Neural progenitor cell (in vitro differentiated cells): ENCODE results near the gene NOL6. TPM values are rescaled to one million over a fixed set of nuclear protein-coding genes. Genes with fewer than 3 reads are reported as not detected.

Experiments
- DNase-seq: peaks from one replicate; pipeline ENCODE4 v3.0.0-alpha.2; 2016; ENCODE audit warnings: low spot score
- H2AFZ ChIP-seq: fragments of 200-600 bp; sonication (generic); replicated peaks from 2 replicates; pipeline ENCODE4 v1.6.1; 2016; ENCODE audit warnings: antibody characterized with exemption
- H3F3A ChIP-seq: fragments of 200-600 bp; sonication (generic); 2 replicates; pipeline ENCODE4 v1.6.1; 2016; ENCODE audit warnings: antibody characterized with exemption, low read depth
- H3K27ac ChIP-seq: fragments of 200-600 bp; sonication (generic); 2 replicates; pipeline ENCODE4 v1.5.1; 2016; ENCODE audit warnings: mild to moderate bottlenecking
- H3K27me3 ChIP-seq: fragments of 200-600 bp; sonication (generic); 2 replicates; pipeline ENCODE4 v1.6.1; 2016; ENCODE audit warnings: mild to moderate bottlenecking, moderate library complexity
- H3K36me3 ChIP-seq: fragments of 200-600 bp; sonication (generic); 2 replicates; pipeline ENCODE4 v1.5.1; 2016
- H3K4me1 ChIP-seq: fragments of 200-600 bp; sonication (generic); 2 replicates; pipeline ENCODE4 v1.6.1; 2016; ENCODE audit warnings: mixed run types
- H3K4me2 ChIP-seq: fragments of 200-600 bp; sonication (generic); 2 replicates; pipeline ENCODE4 v1.6.1; 2016
- H3K4me3 ChIP-seq: fragments of 200-600 bp; sonication (generic); 2 replicates; pipeline ENCODE4 v1.5.1; 2016
- H3K79me2 ChIP-seq: fragments of 200-600 bp; sonication (generic); 2 replicates; pipeline ENCODE4 v1.6.1; 2016; ENCODE audit warnings: low read depth
- H3K9ac ChIP-seq: fragments of 200-600 bp; sonication (generic); 2 replicates; pipeline ENCODE4 v1.6.1; 2016
- H3K9me3 ChIP-seq: fragments of 200-600 bp; sonication (generic); 2 replicates; pipeline ENCODE4 v1.5.1; 2016; ENCODE audit warnings: low read depth
- H4K20me1 ChIP-seq: fragments of 200-600 bp; sonication (generic); 2 replicates; pipeline ENCODE4 v1.6.1; 2016; ENCODE audit warnings: low read depth
- H3K27ac Mint-ChIP-seq: 3 replicates; pipeline ENCODE4 v1.8.0; 2021; ENCODE audit warnings: mixed read lengths
- H3K27me3 Mint-ChIP-seq: 2 replicates; pipeline ENCODE4 v1.8.0; 2022; ENCODE audit warnings: low read depth, mild to moderate bottlenecking, inconsistent platforms, moderate library complexity, mixed read lengths; ENCODE audit not compliant: insufficient read depth
- H3K36me3 Mint-ChIP-seq: 3 replicates; pipeline ENCODE4 v1.8.0; 2021; ENCODE audit warnings: mixed read lengths
- H3K4me1 Mint-ChIP-seq: 3 replicates; pipeline ENCODE4 v1.8.0; 2021; ENCODE audit warnings: mixed read lengths
- H3K4me3 Mint-ChIP-seq: 3 replicates; pipeline ENCODE4 v1.8.0; 2021; ENCODE audit warnings: mild to moderate bottlenecking, moderate library complexity, mixed read lengths
- H3K9me3 Mint-ChIP-seq: 3 replicates; pipeline ENCODE4 v1.8.0; 2020; ENCODE audit warnings: mixed read lengths
- EZH2 ChIP-seq: fragments of 200-600 bp; sonication (generic); IDR thresholded peaks from 2 replicates; pipeline ENCODE4 v1.6.1; 2017; ENCODE audit warnings: antibody characterized with exemption, mild to moderate bottlenecking, moderate library complexity
- EZH2phosphoT487 ChIP-seq: fragments of 200-600 bp; sonication (generic); IDR thresholded peaks from 2 replicates; pipeline ENCODE4 v1.6.1; 2017; ENCODE audit warnings: antibody characterized with exemption
- total RNA-seq: library from RNA; depleted of rRNA; stranded (reverse); fragments of >200 nt; gene quantifications from 2 replicates; pipeline ENCODE4 v1.2.3, GENCODE V29; 2015; ENCODE audit warnings: low replicate concordance
- TF ChIP-seq, protein P1 (sequence below): fragments of 200-600 bp; sonication (generic); IDR thresholded peaks from 2 replicates; pipeline ENCODE4 v1.5.1; 2017; ENCODE audit warnings: antibody characterized with exemption, mild to moderate bottlenecking

Gene NOL6
- total RNA-seq, 1 donor from 2014 or later: 9.2 TPM

GRCh38 chr9:33438926-33439680 is 34.6 kb downstream of the NOL6 start:
- Histone ChIP-seq H3K27ac (no peak overlapping the region), H3K79me2 (no peaks in the 10 kb centered on the region), H3K9ac (no peak overlapping the region), H3K4me3 (no peak overlapping the region), H3K4me1 (no peaks in the 10 kb centered on the region), H2AFZ (no peak overlapping the region), H3K27me3 (no peaks in the 10 kb centered on the region), H4K20me1 (no peaks in the 10 kb centered on the region), H3K4me2 (no peak overlapping the region), H3F3A (no peaks in the 10 kb centered on the region), H3K36me3 (no peaks in the 10 kb centered on the region), H3K9me3 (no peaks in the 10 kb centered on the region)
- Mint-ChIP-seq H3K36me3 (no peaks in the 10 kb centered on the region), H3K9me3 (no peaks in the 10 kb centered on the region), H3K4me1 (peaks cover 28% of the 10 kb centered on the region), H3K27me3 (peaks cover 11% of the 10 kb centered on the region), H3K4me3 (no peak overlapping the region), H3K27ac (no peak overlapping the region)
- TF ChIP-seq EZH2 (no peak), EZH2phosphoT487 (no peak)
- TF ChIP-seq, protein P1, sequence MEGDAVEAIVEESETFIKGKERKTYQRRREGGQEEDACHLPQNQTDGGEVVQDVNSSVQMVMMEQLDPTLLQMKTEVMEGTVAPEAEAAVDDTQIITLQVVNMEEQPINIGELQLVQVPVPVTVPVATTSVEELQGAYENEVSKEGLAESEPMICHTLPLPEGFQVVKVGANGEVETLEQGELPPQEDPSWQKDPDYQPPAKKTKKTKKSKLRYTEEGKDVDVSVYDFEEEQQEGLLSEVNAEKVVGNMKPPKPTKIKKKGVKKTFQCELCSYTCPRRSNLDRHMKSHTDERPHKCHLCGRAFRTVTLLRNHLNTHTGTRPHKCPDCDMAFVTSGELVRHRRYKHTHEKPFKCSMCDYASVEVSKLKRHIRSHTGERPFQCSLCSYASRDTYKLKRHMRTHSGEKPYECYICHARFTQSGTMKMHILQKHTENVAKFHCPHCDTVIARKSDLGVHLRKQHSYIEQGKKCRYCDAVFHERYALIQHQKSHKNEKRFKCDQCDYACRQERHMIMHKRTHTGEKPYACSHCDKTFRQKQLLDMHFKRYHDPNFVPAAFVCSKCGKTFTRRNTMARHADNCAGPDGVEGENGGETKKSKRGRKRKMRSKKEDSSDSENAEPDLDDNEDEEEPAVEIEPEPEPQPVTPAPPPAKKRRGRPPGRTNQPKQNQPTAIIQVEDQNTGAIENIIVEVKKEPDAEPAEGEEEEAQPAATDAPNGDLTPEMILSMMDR: no peak
- no peak for DNase-seq

GRCh38 chr9:33437898-33438297 is 35.8 kb downstream of the NOL6 start:
- TF ChIP-seq, protein P1: no peak
- no peak for TF ChIP-seq EZH2
- TF ChIP-seq EZH2phosphoT487: no peak
- no peaks in the 10 kb centered on the region for H3F3A ChIP-seq
- H3K4me3 ChIP-seq: no peak overlapping the region

DNA sequence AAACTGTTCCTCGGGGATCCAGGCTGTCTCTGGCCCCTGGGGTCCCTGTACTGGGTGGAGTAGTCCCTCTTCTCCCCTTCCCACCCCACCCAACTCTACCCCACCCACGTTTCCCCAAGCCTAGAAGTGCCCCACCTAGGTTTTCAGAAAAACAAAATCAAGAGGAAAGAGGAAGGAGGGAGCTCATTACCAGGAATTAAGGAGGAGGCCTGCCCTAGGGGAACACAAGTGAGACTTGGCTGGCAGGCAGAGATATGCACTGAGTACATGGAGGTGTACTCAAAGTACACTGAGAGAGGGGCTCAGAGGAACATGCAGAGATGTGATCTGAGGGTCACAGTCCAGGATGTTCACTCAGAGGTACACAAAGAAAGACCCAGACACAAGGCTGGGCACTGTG is 36.5 kb downstream of the NOL6 start:
- H4K20me1 ChIP-seq: no peaks in the 10 kb centered on the region
- no peak overlapping the region for H3K9ac ChIP-seq
- H3K4me1 Mint-ChIP-seq: peaks cover 21% of the 10 kb centered on the region
- H3K27me3 Mint-ChIP-seq: peaks cover 8% of the 10 kb centered on the region
- no peaks in the 10 kb centered on the region for H3K36me3 ChIP-seq
- H3F3A ChIP-seq: no peaks in the 10 kb centered on the region
- TF ChIP-seq EZH2phosphoT487 (no peak), EZH2 (no peak)
- TF ChIP-seq, protein P1: no peak
- no peak overlapping the region for H3K4me2 ChIP-seq
- H3K4me3 Mint-ChIP-seq: no peak overlapping the region
- H3K79me2 ChIP-seq: no peaks in the 10 kb centered on the region
- no peaks in the 10 kb centered on the region for H3K9me3 ChIP-seq
- no peak for DNase-seq
- H3K9me3 Mint-ChIP-seq: no peaks in the 10 kb centered on the region
- no peak overlapping the region for H3K4me3 ChIP-seq
- H3K27ac ChIP-seq: no peak overlapping the region
- no peaks in the 10 kb centered on the region for H3K4me1 ChIP-seq
- H3K36me3 Mint-ChIP-seq: no peaks in the 10 kb centered on the region
- H3K27ac Mint-ChIP-seq: no peak overlapping the region
- H3K27me3 ChIP-seq: no peaks in the 10 kb centered on the region
- no peak overlapping the region for H2AFZ ChIP-seq

More at GRCh38 chr9:33437898-33438297, 35.8 kb downstream of the NOL6 start:
- Histone ChIP-seq H3K9me3 (no peaks in the 10 kb centered on the region), H3K4me2 (no peak overlapping the region), H3K27me3 (no peaks in the 10 kb centered on the region), H3K4me1 (no peaks in the 10 kb centered on the region), H3K9ac (no peak overlapping the region), H3K27ac (no peak overlapping the region), H3K36me3 (no peaks in the 10 kb centered on the region), H4K20me1 (no peaks in the 10 kb centered on the region), H2AFZ (no peak overlapping the region), H3K79me2 (no peaks in the 10 kb centered on the region)
- DNase-seq: no peak
- H3K4me1 Mint-ChIP-seq: peaks cover 21% of the 10 kb centered on the region
- H3K27ac Mint-ChIP-seq: no peak overlapping the region
- H3K36me3 Mint-ChIP-seq: no peaks in the 10 kb centered on the region
- H3K9me3 Mint-ChIP-seq: no peaks in the 10 kb centered on the region
- H3K27me3 Mint-ChIP-seq: peaks cover 11% of the 10 kb centered on the region
- no peak overlapping the region for H3K4me3 Mint-ChIP-seq
